OCI-LY1 (cell line): ENCODE measurements around the gene TRPM3.

ENCODE experiments used
- H2AFZ ChIP-seq: fragments of 200-600 bp; sonication (generic), shearing (Covaris generic); 2 replicates; pipeline ENCODE4 v1.6.0; 2014; ENCODE audit warnings: antibody characterized with exemption, mild to moderate bottlenecking, low read length
- H3F3A ChIP-seq: fragments of 200-600 bp; sonication (generic), shearing (Covaris generic); 2 replicates; pipeline ENCODE4 v1.6.0; 2014; ENCODE audit warnings: mild to moderate bottlenecking, antibody characterized with exemption, low read length, moderate library complexity; ENCODE audit not compliant: insufficient read depth
- H3K27ac ChIP-seq: fragments of 200-600 bp; sonication (generic); 2 replicates; pipeline ENCODE4 v1.5.1; 2014; ENCODE audit warnings: low read length, mixed run types, mild to moderate bottlenecking, low read depth; ENCODE audit not compliant: poor library complexity, severe bottlenecking
- H3K27me3 ChIP-seq: fragments of 200-600 bp; sonication (generic); 2 replicates; pipeline ENCODE4 v1.6.0; 2014; ENCODE audit warnings: antibody characterized with exemption, mild to moderate bottlenecking, low read length, moderate library complexity; ENCODE audit not compliant: insufficient read depth
- H3K36me3 ChIP-seq: fragments of 200-600 bp; sonication (generic); 2 replicates; pipeline ENCODE4 v1.6.1; 2014; ENCODE audit warnings: mild to moderate bottlenecking, antibody characterized with exemption, low read length, moderate library complexity, mixed read lengths; ENCODE audit not compliant: insufficient read depth
- H3K4me1 ChIP-seq: fragments of 200-600 bp; sonication (generic); 2 replicates; pipeline ENCODE4 v1.5.1; 2014; ENCODE audit warnings: mild to moderate bottlenecking, low read length, moderate library complexity; ENCODE audit not compliant: insufficient read depth, severe bottlenecking
- H3K4me2 ChIP-seq: fragments of 200-600 bp; sonication (generic), shearing (Covaris generic); 2 replicates; pipeline ENCODE4 v1.6.1; 2014; ENCODE audit warnings: low read length
- H3K4me3 ChIP-seq: fragments of 200-600 bp; sonication (generic); 2 replicates; pipeline ENCODE4 v1.5.1; 2014; ENCODE audit warnings: low read length, low read depth, mild to moderate bottlenecking, mixed read lengths; ENCODE audit not compliant: poor library complexity, severe bottlenecking
- H3K79me2 ChIP-seq: fragments of 200-600 bp; shearing (Covaris generic); 2 replicates; pipeline ENCODE4 v1.6.1; 2016; ENCODE audit warnings: mixed run types, low read length, mixed read lengths; ENCODE audit not compliant: insufficient read depth
- H3K9ac ChIP-seq: fragments of 200-600 bp; sonication (generic), shearing (Covaris generic); 2 replicates; pipeline ENCODE4 v1.6.1; 2014; ENCODE audit warnings: mild to moderate bottlenecking, low read length, mixed read lengths
- H3K9me2 ChIP-seq: fragments of 200-600 bp; sonication (generic), shearing (Covaris generic); 2 replicates; pipeline ENCODE4 v1.6.1; 2014; ENCODE audit warnings: low read depth, mild to moderate bottlenecking, low read length, mixed read lengths
- H3K9me3 ChIP-seq: fragments of 200-600 bp; shearing (Covaris generic); 2 replicates; pipeline ENCODE4 v1.6.1; 2014; ENCODE audit warnings: low read length, mixed read lengths
- H4K20me1 ChIP-seq: fragments of 200-600 bp; sonication (generic), shearing (Covaris generic); 2 replicates; pipeline ENCODE4 v1.6.0; 2016; ENCODE audit warnings: mild to moderate bottlenecking, low read length; ENCODE audit not compliant: insufficient read depth
- EZH2 ChIP-seq: fragments of 200-600 bp; sonication (generic), shearing (Covaris generic); IDR thresholded peaks from 2 replicates; pipeline ENCODE4 v1.8.0; 2017; ENCODE audit warnings: borderline replicate concordance, mixed run types, mild to moderate bottlenecking, antibody characterized with exemption, low read length, moderate library complexity, mixed read lengths
- TF ChIP-seq, protein P1 (sequence below): fragments of 200-600 bp; sonication (generic), shearing (Covaris generic); IDR thresholded peaks from 2 replicates; pipeline ENCODE4 v1.5.1; 2017; ENCODE audit warnings: mild to moderate bottlenecking, antibody characterized with exemption, low read length, moderate library complexity, mixed read lengths

The TRPM3 gene

DNA sequence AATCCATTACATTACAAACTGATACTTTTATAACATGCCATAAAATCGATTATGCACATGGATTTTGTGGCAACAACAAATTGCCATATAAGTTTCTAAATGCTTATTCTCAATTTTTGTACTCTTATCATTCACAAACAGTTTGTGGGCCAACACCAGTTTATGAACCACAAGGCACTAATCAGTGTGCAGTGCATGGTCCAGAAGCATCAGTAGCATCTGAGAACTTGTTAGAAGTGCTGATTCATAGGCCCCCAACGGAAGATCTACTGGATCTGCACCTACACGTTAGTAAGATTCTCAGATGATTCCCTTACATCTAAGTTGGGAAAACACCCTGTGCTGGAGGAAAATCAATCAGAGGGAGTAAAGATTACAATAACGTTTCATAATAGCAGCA lies 242.8 kb downstream of the TRPM3 start:
- Histone ChIP-seq H3K79me2 (no peaks in the 10 kb centered on the region), H3K27ac (no peak overlapping the region), H3F3A (no peaks in the 10 kb centered on the region), H3K36me3 (no peaks in the 10 kb centered on the region), H2AFZ (no peak overlapping the region), H3K9me3 (no peaks in the 10 kb centered on the region), H3K4me3 (no peak overlapping the region), H3K9me2 (no peaks in the 10 kb centered on the region), H3K9ac (no peak overlapping the region), H4K20me1 (no peaks in the 10 kb centered on the region), H3K4me2 (no peak overlapping the region), H3K27me3 (no peaks in the 10 kb centered on the region), H3K4me1 (no peaks in the 10 kb centered on the region)
- TF ChIP-seq, protein P1, sequence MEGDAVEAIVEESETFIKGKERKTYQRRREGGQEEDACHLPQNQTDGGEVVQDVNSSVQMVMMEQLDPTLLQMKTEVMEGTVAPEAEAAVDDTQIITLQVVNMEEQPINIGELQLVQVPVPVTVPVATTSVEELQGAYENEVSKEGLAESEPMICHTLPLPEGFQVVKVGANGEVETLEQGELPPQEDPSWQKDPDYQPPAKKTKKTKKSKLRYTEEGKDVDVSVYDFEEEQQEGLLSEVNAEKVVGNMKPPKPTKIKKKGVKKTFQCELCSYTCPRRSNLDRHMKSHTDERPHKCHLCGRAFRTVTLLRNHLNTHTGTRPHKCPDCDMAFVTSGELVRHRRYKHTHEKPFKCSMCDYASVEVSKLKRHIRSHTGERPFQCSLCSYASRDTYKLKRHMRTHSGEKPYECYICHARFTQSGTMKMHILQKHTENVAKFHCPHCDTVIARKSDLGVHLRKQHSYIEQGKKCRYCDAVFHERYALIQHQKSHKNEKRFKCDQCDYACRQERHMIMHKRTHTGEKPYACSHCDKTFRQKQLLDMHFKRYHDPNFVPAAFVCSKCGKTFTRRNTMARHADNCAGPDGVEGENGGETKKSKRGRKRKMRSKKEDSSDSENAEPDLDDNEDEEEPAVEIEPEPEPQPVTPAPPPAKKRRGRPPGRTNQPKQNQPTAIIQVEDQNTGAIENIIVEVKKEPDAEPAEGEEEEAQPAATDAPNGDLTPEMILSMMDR = no peak
- TF ChIP-seq EZH2 = no peak

GRCh38 chr9:70874451-70874850 lies 247.0 kb downstream of the TRPM3 start:
- no peaks in the 10 kb centered on the region for H3F3A ChIP-seq
- no peaks in the 10 kb centered on the region for H3K4me1 ChIP-seq
- TF ChIP-seq EZH2 = no peak
- TF ChIP-seq, protein P1 = no peak
- no peak overlapping the region for H2AFZ ChIP-seq
- no peak overlapping the region for H3K9ac ChIP-seq
- no peaks in the 10 kb centered on the region for H3K79me2 ChIP-seq
- no peaks in the 10 kb centered on the region for H3K9me2 ChIP-seq
- H3K4me2 ChIP-seq = no peak overlapping the region
- no peak overlapping the region for H3K27ac ChIP-seq
- no peak overlapping the region for H3K4me3 ChIP-seq
- H3K36me3 ChIP-seq = no peaks in the 10 kb centered on the region
- no peaks in the 10 kb centered on the region for H4K20me1 ChIP-seq
- no peaks in the 10 kb centered on the region for H3K9me3 ChIP-seq
- no peaks in the 10 kb centered on the region for H3K27me3 ChIP-seq

GRCh38 chr9:70873506-70873905 lies 247.9 kb downstream of the TRPM3 start:
- TF ChIP-seq, protein P1 = no peak
- TF ChIP-seq EZH2 = no peak
- H3F3A ChIP-seq = no peaks in the 10 kb centered on the region

More at GRCh38 chr9:70873506-70873905, 247.9 kb downstream of the TRPM3 start:
- Histone ChIP-seq H3K9me2 (no peaks in the 10 kb centered on the region), H3K36me3 (no peaks in the 10 kb centered on the region), H3K9ac (no peak overlapping the region), H3K4me3 (no peak overlapping the region), H3K4me2 (no peak overlapping the region), H4K20me1 (no peaks in the 10 kb centered on the region), H3K79me2 (no peaks in the 10 kb centered on the region), H3K9me3 (no peaks in the 10 kb centered on the region), H3K27me3 (no peaks in the 10 kb centered on the region), H2AFZ (no peak overlapping the region), H3K27ac (no peak overlapping the region), H3K4me1 (no peaks in the 10 kb centered on the region)
